ES-I3 (cell line): Measurements from ENCODE around the gene AUTS2.

ENCODE experiments used
- H3K36me3 ChIP-seq: 2 replicates; pipeline ENCODE4 v1.6.1; 2013; ENCODE audit warnings: mild to moderate bottlenecking, low read length, control low read depth, moderate library complexity; ENCODE audit not compliant: insufficient read depth
- H3K4me1 ChIP-seq: 2 replicates; pipeline ENCODE4 v1.6.1; 2013; ENCODE audit warnings: mild to moderate bottlenecking, control low read depth, low read length; ENCODE audit not compliant: insufficient read depth
- H3K9ac ChIP-seq: 2 replicates; pipeline ENCODE4 v1.6.1; 2013; ENCODE audit warnings: low read depth, mild to moderate bottlenecking, low read length, moderate library complexity
- H3K9me3 ChIP-seq: 2 replicates; pipeline ENCODE4 v1.6.1; 2013; ENCODE audit warnings: mild to moderate bottlenecking, low read length, moderate library complexity; ENCODE audit not compliant: control insufficient read depth, insufficient read depth

AUTS2 gene

DNA sequence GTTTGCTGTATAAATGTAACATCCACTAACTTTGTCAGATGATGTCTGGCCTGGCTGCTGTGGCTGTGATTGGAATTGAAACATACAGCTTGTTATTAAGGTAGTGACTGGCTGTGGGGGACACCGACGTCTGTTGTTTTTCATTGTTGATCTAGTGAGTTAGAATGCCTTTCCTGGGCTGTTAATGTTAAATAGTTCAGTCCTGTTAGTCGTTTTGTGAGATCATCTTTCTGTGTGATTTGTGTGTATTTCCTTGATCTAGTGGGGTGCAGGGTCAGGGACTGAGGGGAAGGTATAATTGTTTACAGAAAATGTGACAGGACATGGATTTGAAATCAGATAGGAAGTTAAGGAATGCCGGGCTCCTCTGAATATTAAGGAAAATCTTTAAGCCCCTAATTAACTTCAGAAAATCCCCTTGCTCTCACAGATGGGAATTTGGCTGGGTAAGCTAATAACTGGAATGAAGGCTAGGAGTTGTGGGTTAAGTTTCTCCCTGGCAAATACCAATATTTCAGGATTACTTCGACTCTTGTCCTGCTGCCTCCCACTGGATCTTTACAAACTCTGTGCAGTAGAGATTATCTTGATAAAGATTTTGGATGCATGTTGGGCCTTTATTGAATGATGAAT lies 163.1 kb downstream of the AUTS2 start:
- no peaks in the 10 kb centered on the region for H3K36me3 ChIP-seq
- peaks cover 27% of the 10 kb centered on the region for H3K4me1 ChIP-seq
- H3K9ac ChIP-seq = no peak overlapping the region

GRCh38 chr7:69762821-69763352 lies 164.6 kb downstream of the AUTS2 start:
- Histone ChIP-seq H3K9ac (no peak overlapping the region), H3K36me3 (no peaks in the 10 kb centered on the region), H3K9me3 (no peaks in the 10 kb centered on the region), H3K4me1 (peaks cover 17% of the 10 kb centered on the region)

More for the DNA sequence above, 163.1 kb downstream of the AUTS2 start:
- H3K9me3 ChIP-seq = no peaks in the 10 kb centered on the region

DNA sequence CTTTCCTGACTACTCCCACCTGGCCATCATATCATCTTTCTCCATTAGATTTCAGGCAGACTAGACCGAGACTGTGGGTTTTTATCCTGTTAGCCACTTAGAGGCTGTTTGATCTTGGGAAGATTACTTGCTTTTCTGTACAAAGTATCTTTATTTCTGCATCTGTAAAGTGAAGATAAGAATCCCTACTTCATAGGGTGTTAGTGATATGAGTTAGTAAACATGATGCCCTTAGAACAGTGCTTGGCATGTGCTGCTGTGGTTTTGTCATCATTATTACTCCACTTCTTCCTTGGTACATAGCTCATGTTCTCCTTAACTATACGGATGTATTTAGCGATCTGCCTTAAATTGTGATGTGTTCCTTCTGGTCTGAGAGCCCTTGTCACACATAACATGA lies 165.2 kb downstream of the AUTS2 start:
- no peaks in the 10 kb centered on the region for H3K36me3 ChIP-seq
- H3K4me1 ChIP-seq = peaks cover 11% of the 10 kb centered on the region; the same call in 1 of the 2 replicates
- no peaks in the 10 kb centered on the region for H3K9me3 ChIP-seq
- H3K9ac ChIP-seq = no peak overlapping the region

- Histone ChIP-seq H3K9me3 (no peaks in the 10 kb centered on the region), H3K36me3 (no peaks in the 10 kb centered on the region), H3K4me1 (peaks cover 10% of the 10 kb centered on the region; the same call in 1 of the 2 replicates), H3K9ac (no peak overlapping the region)
These were observed 165.9 kb downstream of the AUTS2 start for GRCh38 chr7:69764147-69764546.

- H3K4me1 ChIP-seq = peaks cover 10% of the 10 kb centered on the region; the same call in 1 of the 2 replicates
- no peaks in the 10 kb centered on the region for H3K36me3 ChIP-seq
- no peak overlapping the region for H3K9ac ChIP-seq
- no peaks in the 10 kb centered on the region for H3K9me3 ChIP-seq
These were observed 166.4 kb downstream of the AUTS2 start for GRCh38 chr7:69764681-69765080.

GRCh38 chr7:69765879-69766278 lies 167.6 kb downstream of the AUTS2 start:
- Histone ChIP-seq H3K9me3 (no peaks in the 10 kb centered on the region), H3K36me3 (no peaks in the 10 kb centered on the region), H3K9ac (no peak overlapping the region), H3K4me1 (peaks cover 14% of the 10 kb centered on the region)

DNA sequence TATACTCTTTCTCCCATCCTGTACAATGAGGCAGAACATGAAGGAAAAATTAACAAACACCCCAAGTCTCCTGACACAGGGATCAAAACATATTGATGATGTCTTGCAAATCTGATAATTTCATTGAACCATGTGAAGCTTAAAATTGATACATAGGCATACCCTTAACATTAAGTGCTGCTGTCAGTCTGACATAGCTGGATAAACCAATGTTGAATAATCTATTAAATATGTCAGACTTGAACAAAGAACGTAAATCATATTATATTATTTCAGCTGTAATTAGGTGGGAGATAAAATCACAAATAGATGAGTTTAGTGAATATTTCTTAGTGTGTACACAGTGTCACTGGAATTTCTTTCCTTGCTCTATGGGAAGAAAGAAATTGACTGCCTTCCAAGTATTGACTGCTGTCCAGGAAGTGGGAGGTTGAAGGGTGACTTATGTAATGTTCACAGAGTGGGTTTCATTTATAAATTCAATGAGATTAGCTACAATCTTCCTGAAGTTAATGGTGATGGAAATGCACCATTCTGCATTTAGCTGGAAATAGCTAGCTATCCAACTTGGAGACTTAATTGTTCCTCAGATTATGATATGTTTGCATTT lies 170.8 kb downstream of the AUTS2 start:
- Histone ChIP-seq H3K9ac (no peak overlapping the region), H3K4me1 (peaks cover 11% of the 10 kb centered on the region), H3K36me3 (no peaks in the 10 kb centered on the region), H3K9me3 (no peaks in the 10 kb centered on the region)

GRCh38 chr7:69769826-69770225 lies 171.6 kb downstream of the AUTS2 start:
- Histone ChIP-seq H3K36me3 (no peaks in the 10 kb centered on the region), H3K9me3 (no peaks in the 10 kb centered on the region), H3K9ac (no peak overlapping the region), H3K4me1 (peaks cover 6% of the 10 kb centered on the region)

DNA sequence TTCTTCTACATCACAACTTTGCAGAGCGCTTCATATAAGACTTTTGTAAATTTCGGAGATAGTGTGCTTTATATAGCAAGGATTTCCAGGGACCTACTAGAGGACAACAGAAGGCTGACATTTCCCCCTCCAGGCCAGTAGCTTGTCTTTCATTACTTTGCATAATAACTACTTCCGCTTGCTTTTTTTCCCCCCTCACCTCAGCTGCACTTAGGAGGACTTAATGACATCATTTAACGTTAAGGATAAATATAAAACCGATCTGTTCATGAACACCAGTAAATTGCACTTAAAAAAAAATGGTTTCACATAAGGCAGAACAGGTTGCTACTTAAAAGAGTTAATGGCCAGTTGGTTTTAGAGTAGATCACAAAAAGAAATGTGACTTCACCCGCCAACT lies 172.3 kb downstream of the AUTS2 start:
- no peaks in the 10 kb centered on the region for H3K36me3 ChIP-seq

DNA sequence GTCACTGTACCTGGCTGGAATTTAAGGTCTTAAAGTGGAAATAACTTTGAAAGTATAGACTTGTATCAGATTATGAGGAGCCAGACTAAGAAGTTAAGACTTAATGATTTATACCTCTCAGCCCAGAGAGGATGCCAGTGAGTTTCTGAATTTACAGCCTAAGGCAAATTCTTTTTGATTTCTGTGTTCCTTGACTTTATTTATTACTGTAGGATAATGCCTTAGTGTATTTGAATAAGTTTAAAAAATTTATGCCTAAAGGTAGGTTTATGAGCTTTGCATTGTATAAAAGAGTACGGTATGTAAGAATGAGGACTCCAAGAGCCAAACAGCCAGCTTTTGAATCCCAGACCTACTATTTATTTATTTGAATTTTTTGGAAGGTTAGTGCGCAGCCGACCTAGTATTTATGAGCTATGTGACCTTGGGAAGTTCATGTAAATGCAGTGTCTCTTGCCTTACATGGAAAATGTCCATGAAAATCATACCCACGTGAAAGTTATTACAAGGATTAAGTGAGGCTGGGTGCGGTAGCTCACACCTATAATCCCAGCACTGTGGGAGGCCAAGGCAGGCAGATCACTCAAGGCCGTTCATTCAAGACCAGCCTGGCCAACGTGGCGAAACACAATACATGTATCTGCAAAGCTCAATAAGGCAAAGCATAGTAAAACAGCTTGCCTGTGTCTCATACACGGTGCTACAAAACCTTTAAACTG lies 174.6 kb downstream of the AUTS2 start:
- Histone ChIP-seq H3K36me3 (no peaks in the 10 kb centered on the region), H3K9me3 (no peaks in the 10 kb centered on the region), H3K9ac (no peak overlapping the region), H3K4me1 (peaks cover 6% of the 10 kb centered on the region)

More for the DNA sequence above, 172.3 kb downstream of the AUTS2 start:
- H3K9ac ChIP-seq = no peak overlapping the region
- H3K4me1 ChIP-seq = peaks cover 6% of the 10 kb centered on the region
- H3K9me3 ChIP-seq = no peaks in the 10 kb centered on the region

DNA sequence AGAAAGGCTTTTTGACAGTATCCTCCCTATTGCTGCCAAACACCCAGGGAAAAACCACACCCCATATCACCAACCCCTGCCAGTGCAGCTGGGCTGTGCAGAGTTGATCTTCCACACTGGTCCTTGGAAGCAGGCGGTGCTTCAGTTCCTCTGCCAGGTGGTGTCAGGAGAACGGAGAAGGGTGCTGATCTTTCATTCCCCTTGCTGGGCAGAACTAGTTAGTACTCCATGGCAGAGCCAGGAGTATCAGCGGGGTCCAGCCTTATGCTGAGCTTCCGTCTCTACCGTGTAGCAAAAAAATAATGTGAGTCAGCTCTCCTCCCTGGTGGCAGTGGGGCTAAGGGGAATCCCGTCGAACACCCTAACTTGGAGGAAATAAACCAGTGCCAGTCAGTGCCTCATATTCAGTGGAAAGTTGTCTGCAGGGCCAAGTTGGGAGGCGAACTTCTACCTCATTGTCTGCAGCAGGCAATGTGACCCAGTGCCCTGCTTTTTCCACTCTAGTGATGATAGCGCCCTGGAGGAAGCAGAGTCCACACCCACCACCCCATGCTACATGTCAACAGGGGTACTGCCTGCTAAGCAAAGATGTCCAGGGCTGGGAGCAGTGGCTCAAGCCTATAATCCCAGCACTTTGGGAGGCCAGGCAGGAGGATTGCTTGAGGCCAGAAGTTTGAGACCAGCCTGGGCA lies 175.4 kb downstream of the AUTS2 start:
- Histone ChIP-seq H3K9ac (no peak overlapping the region), H3K36me3 (no peaks in the 10 kb centered on the region), H3K4me1 (peaks cover 6% of the 10 kb centered on the region), H3K9me3 (no peaks in the 10 kb centered on the region)

DNA sequence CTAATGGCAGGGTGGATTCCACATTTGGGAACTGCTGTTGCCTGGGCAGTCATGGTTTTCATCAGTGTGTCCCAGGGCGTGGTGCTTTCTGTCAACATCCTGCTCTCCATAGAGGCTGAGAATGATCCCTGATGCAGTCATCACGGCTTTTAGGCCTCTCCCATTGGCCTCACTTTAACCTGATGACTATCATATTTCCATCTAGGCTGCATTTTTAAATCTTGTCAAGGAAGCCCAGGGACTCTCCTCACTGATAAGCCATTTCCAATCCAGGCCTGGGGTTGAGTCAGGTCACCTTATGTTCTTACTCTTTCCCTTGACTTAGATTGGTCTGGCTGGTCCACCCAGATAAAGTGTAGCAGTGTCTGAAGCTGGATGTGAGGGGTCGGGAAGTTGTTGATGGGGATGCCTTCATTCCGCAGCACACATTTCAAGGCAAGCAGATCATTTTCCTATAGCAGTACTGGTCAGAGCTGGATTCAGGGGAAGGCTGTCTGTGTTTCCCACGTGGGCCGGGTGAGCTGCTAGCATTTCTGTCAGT lies 177.0 kb downstream of the AUTS2 start:
- Histone ChIP-seq H3K36me3 (no peaks in the 10 kb centered on the region), H3K9me3 (no peaks in the 10 kb centered on the region), H3K4me1 (peaks cover 6% of the 10 kb centered on the region), H3K9ac (no peak overlapping the region)

DNA sequence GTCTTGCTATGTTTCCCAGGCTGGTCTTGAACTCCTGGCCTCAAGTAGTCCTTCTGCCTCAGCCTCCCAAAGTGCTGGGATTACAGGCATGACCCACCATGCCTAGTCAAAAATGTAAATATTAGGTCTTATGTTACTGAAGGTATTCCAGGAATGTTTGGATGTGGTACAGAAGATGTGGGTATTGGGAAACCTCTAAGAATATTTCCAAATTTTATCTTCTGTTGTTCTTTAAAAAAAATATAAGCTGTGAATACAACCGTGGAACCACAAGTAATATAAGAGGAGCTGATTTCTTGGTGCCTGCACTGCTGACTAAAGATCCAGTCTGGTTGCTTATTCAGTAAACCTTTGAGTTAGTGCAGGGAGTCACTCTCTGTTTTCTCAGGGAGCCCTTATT lies 178.3 kb downstream of the AUTS2 start:
- Histone ChIP-seq H3K4me1 (peaks cover 11% of the 10 kb centered on the region), H3K9me3 (no peaks in the 10 kb centered on the region), H3K36me3 (no peaks in the 10 kb centered on the region), H3K9ac (no peak overlapping the region)

GRCh38 chr7:69778138-69778537 lies 179.9 kb downstream of the AUTS2 start:
- Histone ChIP-seq H3K9me3 (no peaks in the 10 kb centered on the region), H3K9ac (no peak overlapping the region), H3K36me3 (no peaks in the 10 kb centered on the region), H3K4me1 (peaks cover 13% of the 10 kb centered on the region)
